B cell (primary cell): ENCODE measurements around the gene AP1G1. TPM values are rescaled to one million over a fixed set of nuclear protein-coding genes. Genes with fewer than 3 reads are reported as not detected.

Experiments
- ATAC-seq: fragments of 200-7000 bp; cut with Tn5 transposase; one replicate; pipeline ENCODE4 v1.10.0; 2021; ENCODE audit warnings: low read depth, mild to moderate bottlenecking, moderate number of reproducible peaks, moderate library complexity
- CTCF ChIA-PET: fragments of 350-600 bp; sonication (Branson Sonifier 250); formaldehyde crosslinking; loops from one replicate; lab custom pipeline; 2021; ENCODE audit warnings: antibody characterized with exemption, inconsistent platforms; lab: Charles Lee
- POLR2A ChIA-PET: fragments of 350-600 bp; sonication (Branson Sonifier 250); formaldehyde crosslinking; loops from one replicate; lab custom pipeline; 2021; ENCODE audit warnings: antibody characterized with exemption; lab: Charles Lee
- DNase-seq: peaks from one replicate; pipeline ENCODE4 v3.0.0; 2013
- H2AFZ ChIP-seq: 2 replicates; pipeline ENCODE4 v1.6.1; 2012; ENCODE audit warnings: mild to moderate bottlenecking, low read depth, low read length; ENCODE audit not compliant: insufficient read depth, poor library complexity, severe bottlenecking
- H3K27ac ChIP-seq, 2 donors: 1 replicate in 1 of 2; 2 replicates in 1 of 2; pipeline ENCODE4 v1.5.1; 2012 to 2013; ENCODE audit warnings: low read length in 2 of 2, mild to moderate bottlenecking in 2 of 2, moderate library complexity in 1 of 2
- H3K27me3 ChIP-seq, 4 experiments: fragments of 200-600 bp in 1 of 4; sonication (generic) in 1 of 4; replicated peaks in 1 of 4; 1 replicate in 2 of 4; 2 replicates in 2 of 4; pipeline versions ENCODE4 v1.6.1 to v1.7.0; 2013 to 2016; ENCODE audit warnings: low read length in 3 of 4, mild to moderate bottlenecking in 2 of 4, mixed read lengths in 1 of 4, moderate library complexity in 1 of 4; ENCODE audit not compliant: insufficient read depth in 4 of 4, control insufficient read depth in 3 of 4; ENCODE audit errors: control extremely low read depth in 1 of 4
- H3K36me3 ChIP-seq, 2 experiments: replicated peaks in 1 of 2; 1 replicate in 1 of 2; 2 replicates in 1 of 2; pipeline versions ENCODE4 v1.6.1 to v1.7.1; 2013; ENCODE audit warnings: low read length in 1 of 2; ENCODE audit not compliant: insufficient read depth in 2 of 2, control insufficient read depth in 1 of 2; ENCODE audit errors: control extremely low read depth in 1 of 2, extremely low read depth in 1 of 2
- H3K4me1 ChIP-seq, 2 donors: fragments of 200-600 bp in 1 of 2; sonication (generic) in 1 of 2; 1 replicate in 1 of 2; 2 replicates in 1 of 2; pipeline versions ENCODE4 v1.5.1 to v1.6.1; 2013 to 2017; ENCODE audit warnings: low read length in 2 of 2; ENCODE audit not compliant: control insufficient read depth in 2 of 2, insufficient read depth in 2 of 2
- H3K4me2 ChIP-seq: replicated peaks from 2 replicates; pipeline ENCODE3; 2012; ENCODE audit warnings: mild to moderate bottlenecking, low read depth, low read length; ENCODE audit not compliant: poor library complexity, severe bottlenecking
- H3K4me3 ChIP-seq, 5 experiments: fragments of 200-600 bp in 1 of 5; sonication (generic) in 1 of 5; 1 replicate in 3 of 5; 2 replicates in 2 of 5; pipeline versions ENCODE4 v1.5.1 to v1.7.0; 2011 to 2016; ENCODE audit warnings: low read length in 4 of 5, mild to moderate bottlenecking in 4 of 5, low read depth in 2 of 5, control low read depth in 1 of 5, moderate library complexity in 1 of 5; ENCODE audit not compliant: insufficient read depth in 1 of 5; ENCODE audit errors: control extremely low read depth in 1 of 5, extremely low read depth in 1 of 5
- H3K79me2 ChIP-seq: fragments of 200-600 bp; sonication (generic); one replicate; pipeline ENCODE4 v1.6.0; 2016; ENCODE audit warnings: low read length; ENCODE audit not compliant: control insufficient read depth, insufficient read depth
- H3K9ac ChIP-seq: fragments of 200-600 bp; sonication (generic); 2 replicates; pipeline ENCODE4 v1.6.1; 2017; ENCODE audit warnings: mild to moderate bottlenecking, low read length, moderate library complexity
- H3K9me3 ChIP-seq, 3 donors: one replicate each; pipeline versions ENCODE4 v1.6.1 to v1.7.1; 2013; ENCODE audit warnings: low read length in 2 of 3; ENCODE audit not compliant: control insufficient read depth in 2 of 3, insufficient read depth in 1 of 3; ENCODE audit errors: control extremely low read depth in 1 of 3
- H4K20me1 ChIP-seq: 2 replicates; pipeline ENCODE4 v1.6.0; 2012; ENCODE audit warnings: mild to moderate bottlenecking, low read length; ENCODE audit not compliant: insufficient read depth, control insufficient read depth, poor library complexity, severe bottlenecking
- H3K27ac Mint-ChIP-seq: one replicate; pipeline ENCODE4 v1.8.0; 2021; ENCODE audit warnings: mixed read lengths
- H3K27me3 Mint-ChIP-seq: one replicate; pipeline ENCODE4 v1.8.0; 2021; ENCODE audit warnings: mixed read lengths
- H3K4me1 Mint-ChIP-seq: one replicate; pipeline ENCODE4 v1.8.0; 2021; ENCODE audit warnings: mixed read lengths
- H3K4me3 Mint-ChIP-seq: one replicate; pipeline ENCODE4 v1.8.0; 2021; ENCODE audit warnings: mixed read lengths
- H3K9me3 Mint-ChIP-seq: one replicate; pipeline ENCODE4 v1.8.0; 2022; ENCODE audit warnings: mixed read lengths; ENCODE audit not compliant: insufficient read depth
- CTCF ChIP-seq: fragments of 200-600 bp; IDR thresholded peaks from one replicate; pipeline ENCODE4 v1.8.0; 2022; ENCODE audit warnings: antibody characterized with exemption, mild to moderate bottlenecking
- EZH2 ChIP-seq: IDR thresholded peaks from 2 replicates; pipeline ENCODE4 v1.6.1; 2012; ENCODE audit warnings: borderline replicate concordance, low read depth, mild to moderate bottlenecking, moderate library complexity, low read length; ENCODE audit not compliant: insufficient read depth, poor library complexity, severe bottlenecking
- WGBS: methylation state at CpG from one replicate; pipeline ENCODE4 v1.1.5; 2013; ENCODE audit warnings: missing lambda C conversion rate; ENCODE audit not compliant: insufficient coverage; 5-methylcytosine and 5-hydroxymethylcytosine counted together
- intact Hi-C: fragments of 100-400 bp; cut with micrococcal nuclease; formaldehyde crosslinking; loops from one replicate; pipeline ENCODE4 v1.10.0; 2022
- polyA plus RNA-seq: library from polyadenylated mRNA; depleted of rRNA; stranded (reverse); fragments of >200 nt; gene quantifications from 2 replicates; pipeline ENCODE4 v1.2.3, GENCODE V29; 2012
- total RNA-seq, 2 donors: library from RNA; stranded (reverse); fragments of 120-200 nt in 1 of 2; gene quantifications; 1 replicate in 1 of 2; 2 replicates in 1 of 2; pipeline versions ENCODE4 v1.2.3 to v1.2.4, GENCODE V29; 2013 to 2022

AP1G1 gene
- total and polyA plus RNA-seq, 2 donors (not counting 1 experiment from before 2014, with no cell fraction given), result 43.8 to 142 TPM

- TF ChIP-seq CTCF (no peak), EZH2 (no peak)
- H3K9me3 Mint-ChIP-seq, result no peaks in the 10 kb centered on the region
- no peaks in the 10 kb centered on the region for H3K27me3 Mint-ChIP-seq
- Histone ChIP-seq H3K27ac (no peak overlapping the region), H3K36me3 (peaks cover 13 to 73% of the 10 kb centered on the region in 2 experiments), H3K4me3 (no peak overlapping the region), H3K9me3 (no peaks in the 10 kb centered on the region), H4K20me1 (peaks cover 6% of the 10 kb centered on the region), H3K4me2 (no peak overlapping the region), H3K79me2 (peaks cover 11% of the 10 kb centered on the region), H3K4me1 (no peaks in the 10 kb centered on the region), H3K27me3 (no peaks in the 10 kb centered on the region), H3K9ac (no peak overlapping the region), H2AFZ (no peak overlapping the region)
- ChIA-PET POLR2A (no interaction called here), CTCF (interaction anchor here (0.6 to 0.7 kb wide), 2 partner anchors 145 to 1299 kb away, joined by 3 read pairs; no protein-coding TSS in a partner anchor)
- 83% methylated on average over 1 of the region's 2 CpGs for WGBS
- DNase-seq (no peak), ATAC-seq (no peak)
- intact Hi-C loops, result no loop called here
- no peak overlapping the region for H3K4me3 Mint-ChIP-seq
- H3K4me1 Mint-ChIP-seq, result peaks cover 3% of the 10 kb centered on the region
- no peak overlapping the region for H3K27ac Mint-ChIP-seq
Measured at GRCh38 chr16:71754652-71755051, 54.0 kb downstream of the AP1G1 start.

- peaks cover 13 to 78% of the 10 kb centered on the region in 2 experiments for H3K36me3 ChIP-seq
- TF ChIP-seq CTCF (no peak), EZH2 (no peak)
- DNase-seq, result no peak
- POLR2A ChIA-PET, result no interaction called here
- no peaks in the 10 kb centered on the region for H3K4me1 ChIP-seq
- H3K9me3 ChIP-seq, result no peaks in the 10 kb centered on the region
- H3K27ac ChIP-seq, result no peak overlapping the region
- H4K20me1 ChIP-seq, result peaks cover 6% of the 10 kb centered on the region
- intact Hi-C loops, result no loop called here
- Mint-ChIP-seq H3K9me3 (no peaks in the 10 kb centered on the region), H3K4me3 (no peak overlapping the region), H3K4me1 (peaks cover 3% of the 10 kb centered on the region), H3K27ac (peak overlapping the region; percentile 46), H3K27me3 (no peaks in the 10 kb centered on the region)
- no peak overlapping the region for H3K9ac ChIP-seq
- peaks cover 11% of the 10 kb centered on the region for H3K79me2 ChIP-seq
- H3K4me2 ChIP-seq, result no peak overlapping the region
- no peak overlapping the region for H2AFZ ChIP-seq
- no peaks in the 10 kb centered on the region for H3K27me3 ChIP-seq
- no peak for ATAC-seq
- CTCF ChIA-PET, result interaction anchor here (0.7 to 1.4 kb wide), 2 partner anchors 51 to 129 kb away, joined by 3 to 4 read pairs; no protein-coding TSS in a partner anchor
- H3K4me3 ChIP-seq, result no peak overlapping the region
Measured at GRCh38 chr16:71754108-71754507, 54.5 kb downstream of the AP1G1 start.
